LNCaP clone FGC (cell line): ENCODE measurements around the gene NUAK1.

ENCODE experiments used
- DNase-seq: peaks from one replicate; pipeline ENCODE4 v3.0.0-alpha.2; 2011; ENCODE audit warnings: low read depth
- H3K4me3 ChIP-seq: 2 replicates; pipeline ENCODE4 v1.5.1; 2011; ENCODE audit warnings: mild to moderate bottlenecking, low read depth, low read length, control low read depth
- CTCF ChIP-seq: IDR thresholded peaks from 2 replicates; pipeline ENCODE4 v1.5.1; 2012; ENCODE audit warnings: mild to moderate bottlenecking; ENCODE audit not compliant: control insufficient read depth, insufficient read depth; ENCODE audit errors: extremely low read depth

NUAK1 gene

GRCh38 chr12:106071686-106072085 lies 67.1 kb downstream of the NUAK1 start:
- DNase-seq = no peak

GRCh38 chr12:106070611-106071010 lies 68.1 kb downstream of the NUAK1 start:
- TF ChIP-seq CTCF = no peak

More at GRCh38 chr12:106071686-106072085, 67.1 kb downstream of the NUAK1 start:
- no peak for TF ChIP-seq CTCF
- no peak overlapping the region for H3K4me3 ChIP-seq

GRCh38 chr12:106070147-106070546 lies 68.6 kb downstream of the NUAK1 start:
- DNase-seq = no peak
- H3K4me3 ChIP-seq = no peak overlapping the region
- TF ChIP-seq CTCF = no peak

More at GRCh38 chr12:106070611-106071010, 68.1 kb downstream of the NUAK1 start:
- no peak for DNase-seq
- H3K4me3 ChIP-seq = no peak overlapping the region

- no peak for DNase-seq
- H3K4me3 ChIP-seq = no peak overlapping the region
- TF ChIP-seq CTCF = no peak
Measured at GRCh38 chr12:106068296-106068695, 70.5 kb downstream of the NUAK1 start.

- no peak for TF ChIP-seq CTCF
- no peak for DNase-seq
- no peak overlapping the region for H3K4me3 ChIP-seq
Measured at GRCh38 chr12:106067606-106068205, 71.0 kb downstream of the NUAK1 start.

GRCh38 chr12:106066726-106067325 lies 71.9 kb downstream of the NUAK1 start:
- DNase-seq = no peak
- no peak for TF ChIP-seq CTCF

More at GRCh38 chr12:106066726-106067325, 71.9 kb downstream of the NUAK1 start:
- H3K4me3 ChIP-seq = no peak overlapping the region
